HG03520 (cell line): ENCODE data around the gene ENTR1.

Experiments used
- ATAC-seq: cut with Tn5 transposase; IDR thresholded peaks from one replicate; pipeline ENCODE4 v1.9.1; 2021; ENCODE audit warnings: mild to moderate bottlenecking, moderate library complexity; ENCODE audit not compliant: unreplicated experiment

The ENTR1 gene

GRCh38 chr9:136399176-136400037, 11.0 kb downstream of the ENTR1 start:
- peak; percentile 16 for ATAC-seq

GRCh38 chr9:136398286-136398685, 12.1 kb downstream of the ENTR1 start:
- ATAC-seq, result no peak

GRCh38 chr9:136397643-136398042, 12.8 kb downstream of the ENTR1 start:
- no peak for ATAC-seq

GRCh38 chr9:136396219-136396515, 14.2 kb downstream of the ENTR1 start:
- no peak for ATAC-seq

GRCh38 chr9:136395345-136396218, 14.8 kb downstream of the ENTR1 start:
- ATAC-seq, result no peak

GRCh38 chr9:136395020-136395340, 15.4 kb downstream of the ENTR1 start:
- ATAC-seq, result no peak

- ATAC-seq, result no peak
These were observed 15.9 kb downstream of the ENTR1 start for GRCh38 chr9:136394312-136395019.

- ATAC-seq, result no peak
These were observed 16.9 kb downstream of the ENTR1 start for GRCh38 chr9:136393531-136393930.

GRCh38 chr9:136392538-136393449, 17.6 kb downstream of the ENTR1 start:
- ATAC-seq, result no peak

GRCh38 chr9:136391737-136392537, 18.5 kb downstream of the ENTR1 start:
- no peak for ATAC-seq

- ATAC-seq, result no peak
These were observed 21.0 kb downstream of the ENTR1 start for GRCh38 chr9:136389396-136389795.

GRCh38 chr9:136387217-136387616, 23.2 kb downstream of the ENTR1 start:
- no peak for ATAC-seq

GRCh38 chr9:136386018-136386417, 24.4 kb downstream of the ENTR1 start:
- ATAC-seq, result no peak

GRCh38 chr9:136385015-136385414, 25.4 kb downstream of the ENTR1 start:
- no peak for ATAC-seq

- no peak for ATAC-seq
These were observed 27.0 kb downstream of the ENTR1 start for GRCh38 chr9:136383436-136383835.

- ATAC-seq, result no peak
These were observed 28.4 kb downstream of the ENTR1 start for GRCh38 chr9:136381966-136382513.

GRCh38 chr9:136381311-136381710, 29.1 kb downstream of the ENTR1 start:
- ATAC-seq, result no peak

- no peak for ATAC-seq
These were observed 30.0 kb downstream of the ENTR1 start for GRCh38 chr9:136380381-136380780.

- no peak for ATAC-seq
These were observed 30.5 kb downstream of the ENTR1 start for GRCh38 chr9:136379891-136380290.
